Sigmoid colon (tissue), 7 donors: ENCODE data around the gene SP2. TPM values are rescaled to one million over a fixed set of nuclear protein-coding genes. Genes with fewer than 3 reads are reported as not detected.

Source experiments
- DNase-seq: peaks from one replicate; pipeline ENCODE4 v3.0.0-alpha.2; 2019
- H3K27ac ChIP-seq, 4 donors: fragments of 200-600 bp; sonication (generic); one replicate each; pipeline ENCODE4 v1.5.1; 2016 to 2019; ENCODE audit warnings: mild to moderate bottlenecking in 1 of 4
- H3K27me3 ChIP-seq, 3 donors: fragments of 200-600 bp; sonication (generic); one replicate each; pipeline ENCODE4 v1.5.1; 2019; ENCODE audit warnings: mild to moderate bottlenecking in 1 of 3
- H3K36me3 ChIP-seq, 4 donors: fragments of 200-600 bp; sonication (generic); one replicate each; pipeline ENCODE4 v1.5.1; 2016 to 2019
- H3K4me1 ChIP-seq, 4 donors: fragments of 200-600 bp; sonication (generic); one replicate each; pipeline ENCODE4 v1.5.1; 2017 to 2019
- H3K4me3 ChIP-seq, 4 donors: fragments of 200-600 bp; sonication (generic); one replicate each; pipeline ENCODE4 v1.5.1; 2017 to 2019; ENCODE audit warnings: mild to moderate bottlenecking in 2 of 4, moderate library complexity in 1 of 4
- H3K9me3 ChIP-seq, 4 donors: fragments of 200-600 bp in 3 of 4; sonication (generic) in 3 of 4; one replicate each; pipeline versions ENCODE4 v1.5.1 to v1.6.1; 2013 to 2019
- CTCF ChIP-seq, 4 experiments: fragments of 450-650 bp in 3 of 4; fragments of 200-600 bp in 1 of 4; IDR thresholded peaks; one replicate each; pipeline ENCODE4 v1.5.1; 2016 to 2019; ENCODE audit warnings: antibody characterized with exemption in 4 of 4, mild to moderate bottlenecking in 3 of 4, moderate library complexity in 2 of 4
- EP300 ChIP-seq, 4 donors: sonication (generic); formaldehyde crosslinking; IDR thresholded peaks; one replicate each; pipeline ENCODE4 v1.6.1; 2017; ENCODE audit warnings: antibody characterized with exemption in 4 of 4
- POLR2A ChIP-seq, 2 donors: fragments of 450-650 bp; IDR thresholded peaks; one replicate each; pipeline ENCODE4 v1.6.1; 2016; ENCODE audit warnings: antibody characterized with exemption in 2 of 2, mild to moderate bottlenecking in 2 of 2, moderate library complexity in 2 of 2
- POLR2AphosphoS5 ChIP-seq, 4 donors: sonication (generic); formaldehyde crosslinking; IDR thresholded peaks; one replicate each; pipeline ENCODE4 v1.6.1; 2017; ENCODE audit warnings: antibody characterized with exemption in 4 of 4
- WGBS, 2 donors: extraction: QIAGEN DNeasy Blood & Tissue Kit; methylation state at CpG; one replicate each; pipeline ENCODE4 v1.1.7; 2013; 5-methylcytosine and 5-hydroxymethylcytosine counted together
- intact Hi-C: fragments of 100-400 bp; cut with DNase I; formaldehyde crosslinking; loops from one replicate; pipeline ENCODE4 v1.15.1; 2023
- polyA plus RNA-seq, 3 donors: library from polyadenylated mRNA; stranded (reverse); fragments of 200-250 nt; gene quantifications; one replicate each; pipeline ENCODE4 v1.2.3, GENCODE V29; 2013
- total RNA-seq, 4 donors: library from RNA; depleted of rRNA; stranded (reverse); fragments of >200 nt; gene quantifications; one replicate each; pipeline ENCODE4 v1.1.0, GENCODE V29; 2016
- donor health status: healthy with polysubstance abuse.
- donor health status: Bipolar disorder and iron deficiency.
- donor health status: healthy.

SP2 gene
- total and polyA plus RNA-seq, 7 donors = 3.0 to 19.2 (median 8.3) TPM

DNA sequence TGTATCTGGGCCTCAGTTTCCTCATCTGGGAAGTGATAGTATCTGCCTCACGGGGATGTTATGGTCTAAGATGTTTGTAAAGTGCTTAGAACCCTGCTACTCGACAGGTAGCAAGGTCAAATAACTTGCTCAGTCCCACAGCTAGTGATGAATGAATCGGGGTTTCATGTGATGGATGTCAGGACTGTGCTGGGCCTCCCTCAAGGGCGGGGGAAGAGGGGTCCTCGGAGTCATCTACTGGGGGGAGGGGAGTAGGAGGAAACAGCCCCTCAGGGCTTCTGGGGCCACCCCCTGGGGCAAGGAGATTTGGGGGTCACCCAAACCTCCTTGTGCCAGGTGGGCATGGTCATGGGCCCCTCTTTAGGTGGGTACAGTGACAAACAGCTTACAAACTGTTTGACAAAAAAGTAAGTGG lies 46.1 kb downstream of the SP2 start:
- H3K4me3 ChIP-seq = peak overlapping the region; percentile 53 to 92 (median 77)
- H3K27me3 ChIP-seq = no peaks in the 10 kb centered on the region
- peaks cover 0 to 24% (median 7%) of the 10 kb centered on the region in 4 donors for H3K36me3 ChIP-seq
- H3K9me3 ChIP-seq = no peaks in the 10 kb centered on the region
- intact Hi-C loops = no loop called here
- H3K4me1 ChIP-seq = peaks cover 0 to 32% (median 17%) of the 10 kb centered on the region in 4 donors
- TF ChIP-seq POLR2A (IDR thresholded peaks at IDR 0.05) = no peak
- no peak for TF ChIP-seq EP300 (IDR thresholded peaks at IDR 0.05)
- TF ChIP-seq CTCF (IDR thresholded peaks at IDR 0.05) = no peak
- TF ChIP-seq POLR2AphosphoS5 (IDR thresholded peaks at IDR 0.05) = no peak
- 3 to 10% methylated on average over 5 of the region's 5 CpGs for WGBS, 2 donors
- H3K27ac ChIP-seq = peak overlapping the region; percentile 79 to 86 (median 82)
- no peak for DNase-seq

DNA sequence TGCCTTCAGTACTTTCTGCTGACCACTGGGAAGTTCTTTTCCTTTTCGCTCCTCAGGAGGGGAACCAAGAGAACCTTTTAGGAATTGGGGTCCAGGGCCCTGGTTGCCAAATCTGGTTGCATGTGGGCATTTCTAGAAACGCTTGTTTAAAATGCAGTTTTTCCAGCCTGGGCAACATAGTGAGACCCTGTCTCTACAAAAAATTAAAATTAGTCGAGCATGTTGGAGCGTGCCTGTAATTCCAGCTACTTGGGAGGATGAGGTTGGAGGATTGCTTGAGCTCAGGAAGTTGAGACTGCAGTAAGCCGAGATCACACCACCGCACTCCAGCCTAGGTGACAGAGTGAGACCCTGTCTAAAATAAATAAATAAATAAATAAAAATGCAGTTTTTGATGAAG lies 46.5 kb downstream of the SP2 start:
- intact Hi-C loops = no loop called here
- H3K4me1 ChIP-seq = peaks cover 0 to 33% (median 17%) of the 10 kb centered on the region in 4 donors
- no peak for DNase-seq
- 75% methylated on average over 6 of the region's 6 CpGs for WGBS, 2 donors
- TF ChIP-seq CTCF (IDR thresholded peaks at IDR 0.05) (no peak), POLR2A (IDR thresholded peaks at IDR 0.05) (no peak)
- H3K9me3 ChIP-seq = no peaks in the 10 kb centered on the region
- H3K4me3 ChIP-seq = peak overlapping the region in 3 of 4 donors; percentile 62 to 92 (median 92)
- peak overlapping the region in 2 of 4 donors; percentile 83 to 86 for H3K27ac ChIP-seq
- H3K36me3 ChIP-seq = peaks cover 0 to 24% (median 7%) of the 10 kb centered on the region in 4 donors
- H3K27me3 ChIP-seq = no peaks in the 10 kb centered on the region

DNA sequence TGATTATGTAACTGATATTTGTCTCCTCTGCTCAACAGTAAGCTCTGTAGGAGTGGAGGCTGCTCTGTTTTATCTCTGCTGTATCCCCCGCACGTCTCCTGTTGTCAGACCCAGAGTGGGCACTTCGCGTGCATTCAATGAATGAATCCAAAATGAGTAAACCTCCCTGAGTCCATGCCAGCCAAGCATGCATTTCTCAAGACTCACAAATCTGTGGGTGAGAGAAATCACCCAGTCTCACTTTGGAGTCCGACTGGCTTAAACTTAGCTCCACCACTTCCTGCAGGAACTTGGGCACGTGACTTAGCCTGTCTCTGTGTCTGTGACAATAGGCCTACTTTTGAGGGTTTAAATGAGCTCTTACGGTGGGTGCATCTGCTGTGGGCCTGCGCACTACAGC lies 49.0 kb downstream of the SP2 start:
- no peaks in the 10 kb centered on the region for H3K27me3 ChIP-seq
- no peak for DNase-seq
- intact Hi-C loops = no loop called here
- no peaks in the 10 kb centered on the region for H3K9me3 ChIP-seq
- TF ChIP-seq POLR2AphosphoS5 (IDR thresholded peaks at IDR 0.05) (no peak), EP300 (IDR thresholded peaks at IDR 0.05) (no peak), POLR2A (IDR thresholded peaks at IDR 0.05) (no peak), CTCF (IDR thresholded peaks at IDR 0.05) (no peak)
- H3K36me3 ChIP-seq = peaks cover 3 to 28% (median 7%) of the 10 kb centered on the region in 4 donors
- 66 to 69% methylated on average over 8 of the region's 8 CpGs for WGBS, 2 donors
- H3K4me1 ChIP-seq = peaks cover 0 to 50% (median 32%) of the 10 kb centered on the region in 4 donors
- H3K4me3 ChIP-seq = no peak overlapping the region
- no peak overlapping the region for H3K27ac ChIP-seq

DNA sequence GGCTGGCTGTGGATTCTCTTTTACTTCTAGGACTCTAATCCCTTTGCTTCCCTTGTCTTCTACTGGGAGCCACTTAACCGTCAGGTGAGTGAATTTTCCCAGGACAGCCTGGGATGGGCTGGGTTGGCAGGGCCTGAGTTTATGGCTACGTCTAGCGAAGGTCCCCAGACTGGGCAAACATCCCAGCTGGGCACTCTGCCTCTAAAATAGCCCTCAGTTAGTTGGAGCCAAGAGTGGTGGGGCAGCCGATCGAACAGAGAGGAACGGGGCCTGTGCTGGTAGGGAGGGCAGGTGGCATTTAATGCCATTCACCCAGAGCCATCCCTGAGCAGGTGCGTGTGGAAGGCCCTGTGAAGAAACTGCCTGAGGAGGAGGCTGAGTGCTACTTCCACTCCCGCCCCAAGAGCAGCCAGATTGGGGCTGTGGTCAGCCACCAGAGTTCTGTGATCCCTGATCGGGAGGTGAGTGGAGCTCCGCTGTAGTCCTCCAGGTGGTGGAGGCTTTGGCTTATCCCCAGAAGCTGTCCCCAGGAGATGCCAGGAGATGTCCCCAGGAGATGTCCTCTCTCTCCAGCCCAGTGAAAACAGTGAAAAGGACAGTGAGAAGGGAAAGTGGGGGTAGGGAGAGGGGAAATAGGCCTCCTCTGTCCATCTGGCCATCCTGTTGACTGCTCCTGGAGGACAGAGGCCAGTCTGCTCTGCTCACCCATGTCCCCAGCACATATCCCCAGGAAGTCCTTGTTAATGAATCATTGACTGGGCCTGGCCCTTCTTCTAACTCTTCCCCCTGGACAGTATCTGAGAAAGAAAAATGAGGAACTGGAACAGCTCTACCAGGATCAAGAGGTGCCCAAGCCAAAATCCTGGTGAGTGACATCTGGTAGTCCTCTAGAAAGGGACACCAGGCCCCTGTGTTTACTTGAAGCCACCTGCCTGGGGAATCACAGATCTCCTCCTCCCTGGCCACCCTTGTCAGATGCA lies 49.8 kb downstream of the SP2 start:
- H3K36me3 ChIP-seq = peaks cover 3 to 28% (median 7%) of the 10 kb centered on the region in 4 donors
- intact Hi-C loops = no loop called here
- TF ChIP-seq CTCF (IDR thresholded peaks at IDR 0.05) = no peak
- no peak for TF ChIP-seq POLR2A (IDR thresholded peaks at IDR 0.05)
- no peak for TF ChIP-seq POLR2AphosphoS5 (IDR thresholded peaks at IDR 0.05)
- no peak for TF ChIP-seq EP300 (IDR thresholded peaks at IDR 0.05)
- WGBS, 2 donors = 39 to 74% methylated on average over 10 of the region's 10 CpGs
- peak overlapping the region in 3 of 4 donors; percentile 1 to 20 (median 11) for H3K27ac ChIP-seq
- no peak for DNase-seq
- H3K4me3 ChIP-seq = no peak overlapping the region
- H3K4me1 ChIP-seq = peaks cover 0 to 44% (median 28%) of the 10 kb centered on the region in 4 donors
- no peaks in the 10 kb centered on the region for H3K9me3 ChIP-seq
- no peaks in the 10 kb centered on the region for H3K27me3 ChIP-seq
